ENCODE data around the gene DGKZ.
A peak's percentile ranks its signal among the peaks of the same experiment; 100 is the strongest.

Gene DGKZ

DNA sequence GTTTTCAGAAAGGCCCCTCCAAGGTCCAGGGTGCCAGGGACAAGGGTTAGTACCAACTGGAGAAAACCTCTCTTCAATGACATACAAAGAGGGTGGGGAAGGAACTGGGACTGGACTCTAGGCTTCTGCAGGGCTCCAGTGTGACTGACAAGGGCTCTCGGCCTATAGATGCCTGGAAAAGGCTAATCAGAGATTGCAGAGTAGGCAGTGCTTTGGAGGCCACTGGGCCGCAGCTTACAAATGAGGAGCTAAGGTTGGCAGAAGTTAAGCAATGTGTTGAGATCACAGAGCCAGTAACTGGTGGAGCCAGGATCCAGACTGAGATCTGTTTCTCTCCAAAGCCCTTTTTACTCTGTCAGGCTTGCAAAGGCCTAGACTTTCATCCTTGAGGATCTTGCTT lies 7.4 kb upstream of the DGKZ start:
- H3K27ac ChIP-seq: peak overlapping the region; percentile 75
- TF ChIP-seq, protein P1, sequence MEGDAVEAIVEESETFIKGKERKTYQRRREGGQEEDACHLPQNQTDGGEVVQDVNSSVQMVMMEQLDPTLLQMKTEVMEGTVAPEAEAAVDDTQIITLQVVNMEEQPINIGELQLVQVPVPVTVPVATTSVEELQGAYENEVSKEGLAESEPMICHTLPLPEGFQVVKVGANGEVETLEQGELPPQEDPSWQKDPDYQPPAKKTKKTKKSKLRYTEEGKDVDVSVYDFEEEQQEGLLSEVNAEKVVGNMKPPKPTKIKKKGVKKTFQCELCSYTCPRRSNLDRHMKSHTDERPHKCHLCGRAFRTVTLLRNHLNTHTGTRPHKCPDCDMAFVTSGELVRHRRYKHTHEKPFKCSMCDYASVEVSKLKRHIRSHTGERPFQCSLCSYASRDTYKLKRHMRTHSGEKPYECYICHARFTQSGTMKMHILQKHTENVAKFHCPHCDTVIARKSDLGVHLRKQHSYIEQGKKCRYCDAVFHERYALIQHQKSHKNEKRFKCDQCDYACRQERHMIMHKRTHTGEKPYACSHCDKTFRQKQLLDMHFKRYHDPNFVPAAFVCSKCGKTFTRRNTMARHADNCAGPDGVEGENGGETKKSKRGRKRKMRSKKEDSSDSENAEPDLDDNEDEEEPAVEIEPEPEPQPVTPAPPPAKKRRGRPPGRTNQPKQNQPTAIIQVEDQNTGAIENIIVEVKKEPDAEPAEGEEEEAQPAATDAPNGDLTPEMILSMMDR (conservative IDR thresholded peaks at IDR 0.05): no peak
- TF ChIP-seq ZFX (IDR thresholded peaks at IDR 0.05): no peak

DNA sequence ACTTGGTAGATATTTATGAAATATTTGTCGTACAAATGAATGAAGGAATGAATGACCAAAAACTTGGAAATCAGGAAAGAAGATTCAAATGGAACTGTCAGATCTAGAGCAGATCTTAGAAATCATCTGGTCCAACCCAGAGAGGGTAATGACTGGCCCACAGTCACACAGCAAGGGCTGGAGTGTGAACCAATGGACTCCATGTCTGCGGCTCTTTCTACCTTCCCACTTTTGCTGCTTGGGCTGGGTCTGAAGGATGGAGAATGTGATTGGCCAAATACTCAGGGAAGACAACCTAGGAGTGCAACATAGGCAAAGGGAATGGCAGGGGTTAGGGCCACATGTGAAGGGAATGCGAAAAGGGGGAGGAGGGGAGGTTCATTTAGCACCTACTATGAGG lies 5.8 kb upstream of the DGKZ start:
- TF ChIP-seq ZFX (IDR thresholded peaks at IDR 0.05): no peak
- TF ChIP-seq, protein P1 (conservative IDR thresholded peaks at IDR 0.05): no peak
- H3K27ac ChIP-seq: no peak overlapping the region; the same call in 1 of the 2 replicates

DNA sequence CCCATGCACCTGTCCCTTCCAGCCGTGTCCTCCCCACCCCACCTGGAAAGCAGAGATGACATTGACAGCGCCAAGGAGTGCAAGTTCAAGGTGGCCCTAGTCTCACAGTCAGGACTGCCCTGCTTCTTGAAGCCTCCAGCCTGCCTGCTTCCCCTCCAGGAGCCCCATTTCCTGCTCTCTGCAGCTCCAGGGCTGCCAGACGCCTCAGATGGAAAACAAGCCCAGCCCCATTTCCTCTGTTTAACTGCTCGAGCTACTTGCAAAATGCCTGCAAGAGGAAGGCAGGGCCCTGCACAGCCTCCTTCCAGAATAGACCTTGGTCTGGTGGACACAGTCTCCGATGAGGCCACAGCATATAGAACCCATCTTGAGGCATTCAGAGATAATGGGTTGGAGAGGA lies 5.0 kb upstream of the DGKZ start:
- H3K27ac ChIP-seq: peak overlapping the region; percentile 11; the same call in 1 of the 2 replicates
- TF ChIP-seq, protein P1 (conservative IDR thresholded peaks at IDR 0.05): no peak
- TF ChIP-seq ZFX (IDR thresholded peaks at IDR 0.05): no peak

DNA sequence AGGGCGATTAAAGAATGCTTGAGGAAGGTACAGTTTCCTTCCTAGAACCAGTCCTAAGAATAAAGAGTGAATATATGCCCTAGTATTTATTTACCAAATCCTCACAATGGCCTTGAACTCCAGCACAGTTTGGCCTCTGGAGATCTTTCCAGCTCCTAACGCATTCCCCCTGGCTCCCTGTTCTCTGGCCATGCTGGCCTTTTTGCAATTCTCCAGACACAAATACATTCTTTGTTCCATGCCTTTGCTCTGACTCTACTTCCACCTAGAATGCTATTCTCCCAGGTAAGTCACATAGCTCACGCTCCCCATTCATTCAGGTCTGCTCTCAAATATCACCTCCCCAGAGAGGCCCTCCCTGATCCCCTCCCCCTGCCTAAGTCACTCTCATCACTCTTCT lies 3.7 kb upstream of the DGKZ start:
- no peak overlapping the region for H3K27ac ChIP-seq
- no peak for TF ChIP-seq ZFX (IDR thresholded peaks at IDR 0.05)
- TF ChIP-seq, protein P1 (conservative IDR thresholded peaks at IDR 0.05): no peak

DNA sequence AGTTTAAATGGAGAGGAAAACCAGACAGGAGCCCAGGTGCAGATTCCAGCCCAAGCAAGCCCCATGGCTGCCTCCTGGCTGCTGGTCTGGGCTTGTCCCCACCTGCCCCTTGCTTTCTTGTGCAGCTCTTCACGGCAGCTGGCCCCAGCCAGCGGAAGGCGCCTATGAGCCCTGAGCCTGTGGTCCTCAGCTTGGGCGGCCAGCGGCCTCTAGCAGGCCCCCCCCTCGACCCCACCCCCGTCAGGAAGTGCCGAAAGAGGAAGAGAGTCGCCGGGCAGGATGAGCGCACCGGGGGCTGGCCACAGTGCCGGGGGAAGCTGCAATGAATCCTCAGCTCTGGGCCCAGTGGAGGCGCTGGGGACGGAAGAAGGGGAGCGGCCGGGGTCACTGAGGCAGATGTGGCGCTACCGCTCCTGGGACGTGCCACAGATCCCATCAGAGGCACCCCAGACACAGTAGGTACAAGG lies 2.1 kb upstream of the DGKZ start:
- H3K27ac ChIP-seq: no peak overlapping the region; the same call in 1 of the 2 replicates
- TF ChIP-seq, protein P1 (conservative IDR thresholded peaks at IDR 0.05): no peak
- no peak for TF ChIP-seq ZFX (IDR thresholded peaks at IDR 0.05)

DNA sequence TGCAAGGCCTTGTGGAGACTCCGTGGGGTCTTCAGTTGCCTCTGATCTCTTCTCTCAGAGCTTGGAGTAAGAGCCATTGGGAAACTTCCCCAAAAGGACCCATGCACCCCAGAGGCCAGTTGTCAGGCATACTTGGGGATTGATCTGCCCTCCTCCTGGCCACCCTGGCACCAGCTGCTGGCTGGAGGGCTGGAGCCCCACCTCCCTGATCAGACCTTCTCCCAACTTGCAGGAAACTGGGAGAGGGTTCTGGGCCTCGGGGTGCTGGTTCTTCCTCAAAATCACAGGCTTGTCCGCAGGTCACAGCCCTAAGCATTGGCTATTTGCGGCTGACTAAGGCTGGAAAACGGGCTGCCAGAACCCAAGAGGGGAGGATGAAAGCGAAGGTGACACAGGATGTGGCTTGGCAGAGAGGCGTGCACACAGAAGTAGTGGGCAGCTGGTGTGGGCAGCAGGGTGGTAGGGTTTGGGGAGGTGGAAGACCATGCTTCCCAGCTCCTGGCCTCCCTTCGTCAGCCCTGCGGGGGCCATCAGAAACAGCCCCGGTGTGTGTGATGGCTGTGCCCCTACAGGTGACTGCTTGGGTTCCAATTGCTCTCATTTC lies 1.3 kb upstream of the DGKZ start:
- no peak overlapping the region for H3K27ac ChIP-seq
- no peak for TF ChIP-seq ZFX (IDR thresholded peaks at IDR 0.05)
- TF ChIP-seq, protein P1 (conservative IDR thresholded peaks at IDR 0.05): no peak

DNA sequence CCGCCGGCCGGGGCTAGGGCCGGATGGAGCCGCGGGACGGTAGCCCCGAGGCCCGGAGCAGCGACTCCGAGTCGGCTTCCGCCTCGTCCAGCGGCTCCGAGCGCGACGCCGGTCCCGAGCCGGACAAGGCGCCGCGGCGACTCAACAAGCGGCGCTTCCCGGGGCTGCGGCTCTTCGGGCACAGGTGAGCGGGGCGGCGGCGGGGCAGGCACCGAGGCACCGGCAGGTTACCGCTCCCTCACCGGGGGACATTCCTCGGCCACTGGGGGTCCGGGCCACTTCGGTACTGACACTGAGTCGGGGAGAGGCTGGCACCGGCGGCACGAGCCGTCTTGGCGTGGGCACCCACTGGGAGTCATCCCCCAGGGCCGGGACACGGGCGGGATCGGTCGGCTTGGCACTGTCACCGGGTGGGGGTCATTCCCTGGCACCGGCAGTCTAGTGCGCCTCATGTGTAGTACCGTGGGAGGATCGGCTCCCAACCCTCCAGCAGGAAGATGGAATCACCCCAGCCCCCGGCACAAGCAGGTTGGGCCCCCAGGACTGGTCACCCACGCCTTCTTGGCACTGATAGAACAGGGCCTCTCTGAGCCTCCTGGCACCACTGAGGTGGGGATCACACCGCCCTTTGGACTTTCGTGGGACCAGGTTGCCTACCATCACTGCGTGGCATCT lies 511 bp downstream of the DGKZ start:
- TF ChIP-seq, protein P1 (conservative IDR thresholded peaks at IDR 0.05): 0 out of 2 replicates have a peak, but pooled peaks have one; percentile 29
- TF ChIP-seq ZFX (IDR thresholded peaks at IDR 0.05): peak; percentile 47; the same call in 1 of the 2 replicates
- peak overlapping the region; percentile 88 for H3K27ac ChIP-seq
